Nephron progenitor cell (in vitro differentiated cells): ENCODE data around the gene TRPV2.
"Not testable (repeated sequence)": the region's sequence is repeated elsewhere in the genome, so short reads cannot be mapped to it uniquely, and the experiment has no call there.

Experiments used
- DNase-seq: peaks from one replicate; pipeline ENCODE4 v3.0.0; 2021
- H3K27ac Mint-ChIP-seq: 2 replicates; pipeline ENCODE4 v1.8.0; 2021; ENCODE audit warnings: mild to moderate bottlenecking, moderate library complexity, mixed read lengths
- H3K27me3 Mint-ChIP-seq: 2 replicates; pipeline ENCODE4 v1.8.0; 2021; ENCODE audit warnings: mild to moderate bottlenecking, low read depth, mixed read lengths; ENCODE audit not compliant: poor library complexity
- H3K36me3 Mint-ChIP-seq: 2 replicates; pipeline ENCODE4 v1.8.0; 2021; ENCODE audit warnings: low read depth, mixed read lengths
- H3K4me1 Mint-ChIP-seq: 2 replicates; pipeline ENCODE4 v1.8.0; 2021; ENCODE audit warnings: mixed read lengths
- H3K4me3 Mint-ChIP-seq: 2 replicates; pipeline ENCODE4 v1.8.0; 2021; ENCODE audit warnings: mild to moderate bottlenecking, moderate library complexity, mixed read lengths
- H3K9me3 Mint-ChIP-seq: 2 replicates; pipeline ENCODE4 v1.8.0; 2021; ENCODE audit warnings: mild to moderate bottlenecking, moderate library complexity, mixed read lengths
- TF ChIP-seq, protein P1 (sequence below): fragments of 200-600 bp; sonication (generic); IDR thresholded peaks from 2 replicates; pipeline ENCODE4 v1.5.0; 2021; ENCODE audit warnings: antibody characterized with exemption

Gene TRPV2

DNA sequence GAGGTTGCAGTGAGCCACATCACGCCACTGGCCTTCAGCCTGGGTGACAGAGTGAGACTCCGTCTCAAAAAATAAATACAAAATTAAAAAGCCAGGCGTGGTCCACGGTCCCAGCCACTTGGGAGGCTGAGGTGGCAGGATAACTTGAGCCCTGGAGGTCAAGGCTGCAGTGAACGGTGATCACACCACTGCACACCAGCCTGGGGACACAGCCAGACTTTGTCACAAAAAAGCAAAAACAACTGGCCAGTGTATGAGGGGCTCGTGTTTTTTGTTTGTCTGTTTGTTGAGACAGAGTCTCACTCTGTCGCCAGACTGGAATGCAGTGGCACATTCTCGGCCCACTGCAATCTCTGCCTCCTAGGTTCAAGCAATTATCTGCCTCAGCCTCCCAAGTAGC lies 35.7 kb upstream of the TRPV2 start:
- no peak overlapping the region for H3K4me3 Mint-ChIP-seq
- TF ChIP-seq, protein P1, sequence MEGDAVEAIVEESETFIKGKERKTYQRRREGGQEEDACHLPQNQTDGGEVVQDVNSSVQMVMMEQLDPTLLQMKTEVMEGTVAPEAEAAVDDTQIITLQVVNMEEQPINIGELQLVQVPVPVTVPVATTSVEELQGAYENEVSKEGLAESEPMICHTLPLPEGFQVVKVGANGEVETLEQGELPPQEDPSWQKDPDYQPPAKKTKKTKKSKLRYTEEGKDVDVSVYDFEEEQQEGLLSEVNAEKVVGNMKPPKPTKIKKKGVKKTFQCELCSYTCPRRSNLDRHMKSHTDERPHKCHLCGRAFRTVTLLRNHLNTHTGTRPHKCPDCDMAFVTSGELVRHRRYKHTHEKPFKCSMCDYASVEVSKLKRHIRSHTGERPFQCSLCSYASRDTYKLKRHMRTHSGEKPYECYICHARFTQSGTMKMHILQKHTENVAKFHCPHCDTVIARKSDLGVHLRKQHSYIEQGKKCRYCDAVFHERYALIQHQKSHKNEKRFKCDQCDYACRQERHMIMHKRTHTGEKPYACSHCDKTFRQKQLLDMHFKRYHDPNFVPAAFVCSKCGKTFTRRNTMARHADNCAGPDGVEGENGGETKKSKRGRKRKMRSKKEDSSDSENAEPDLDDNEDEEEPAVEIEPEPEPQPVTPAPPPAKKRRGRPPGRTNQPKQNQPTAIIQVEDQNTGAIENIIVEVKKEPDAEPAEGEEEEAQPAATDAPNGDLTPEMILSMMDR, result no peak
- H3K27ac Mint-ChIP-seq, result no peak overlapping the region
- H3K27me3 Mint-ChIP-seq, result peaks cover 3% of the 10 kb centered on the region
- peaks cover 42% of the 10 kb centered on the region for H3K4me1 Mint-ChIP-seq
- H3K36me3 Mint-ChIP-seq, result peaks cover 37% of the 10 kb centered on the region
- DNase-seq, result no peak
- H3K9me3 Mint-ChIP-seq, result peaks cover 11% of the 10 kb centered on the region

- Mint-ChIP-seq H3K27me3 (peaks cover 3% of the 10 kb centered on the region), H3K4me3 (peak within 1 kb of the TSS; percentile 97), H3K36me3 (peaks cover 37% of the 10 kb centered on the region), H3K9me3 (peaks cover 11% of the 10 kb centered on the region), H3K27ac (peak within 1 kb of the TSS; percentile 100), H3K4me1 (peaks cover 43% of the 10 kb centered on the region)
- peak; percentile 93 for DNase-seq
- TF ChIP-seq, protein P1, result no peak
Measured at GRCh38 chr17:16380640-16381495, 34.5 kb upstream of the TRPV2 start, which contains the start of gene UBB. Gene UBB, plus strand, starts transcription at chr17:16381091. Its CDS starts 817 bp downstream, at chr17:16381908.

DNA sequence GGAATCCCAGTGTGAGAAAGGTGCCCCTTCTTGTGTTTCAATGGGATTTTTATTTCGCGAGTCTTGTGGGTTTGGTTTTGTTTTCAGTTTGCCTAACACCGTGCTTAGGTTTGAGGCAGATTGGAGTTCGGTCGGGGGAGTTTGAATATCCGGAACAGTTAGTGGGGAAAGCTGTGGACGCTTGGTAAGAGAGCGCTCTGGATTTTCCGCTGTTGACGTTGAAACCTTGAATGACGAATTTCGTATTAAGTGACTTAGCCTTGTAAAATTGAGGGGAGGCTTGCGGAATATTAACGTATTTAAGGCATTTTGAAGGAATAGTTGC lies 33.9 kb upstream of the TRPV2 start:
- Mint-ChIP-seq H3K36me3 (peaks cover 37% of the 10 kb centered on the region), H3K27ac (peak overlapping the region; percentile 100), H3K27me3 (peaks cover 3% of the 10 kb centered on the region), H3K4me1 (peaks cover 43% of the 10 kb centered on the region), H3K4me3 (peak overlapping the region; percentile 97), H3K9me3 (peaks cover 11% of the 10 kb centered on the region)
- TF ChIP-seq, protein P1, result no peak
- no peak for DNase-seq

GRCh38 chr17:16383216-16383615 lies 32.2 kb upstream of the TRPV2 start:
- Mint-ChIP-seq H3K27me3 (peaks cover 3% of the 10 kb centered on the region), H3K4me1 (peaks cover 54% of the 10 kb centered on the region), H3K4me3 (peak overlapping the region; percentile 97), H3K27ac (peak overlapping the region; percentile 32), H3K36me3 (peaks cover 37% of the 10 kb centered on the region), H3K9me3 (peaks cover 11% of the 10 kb centered on the region)
- no peak for DNase-seq
- TF ChIP-seq, protein P1, result no peak

DNA sequence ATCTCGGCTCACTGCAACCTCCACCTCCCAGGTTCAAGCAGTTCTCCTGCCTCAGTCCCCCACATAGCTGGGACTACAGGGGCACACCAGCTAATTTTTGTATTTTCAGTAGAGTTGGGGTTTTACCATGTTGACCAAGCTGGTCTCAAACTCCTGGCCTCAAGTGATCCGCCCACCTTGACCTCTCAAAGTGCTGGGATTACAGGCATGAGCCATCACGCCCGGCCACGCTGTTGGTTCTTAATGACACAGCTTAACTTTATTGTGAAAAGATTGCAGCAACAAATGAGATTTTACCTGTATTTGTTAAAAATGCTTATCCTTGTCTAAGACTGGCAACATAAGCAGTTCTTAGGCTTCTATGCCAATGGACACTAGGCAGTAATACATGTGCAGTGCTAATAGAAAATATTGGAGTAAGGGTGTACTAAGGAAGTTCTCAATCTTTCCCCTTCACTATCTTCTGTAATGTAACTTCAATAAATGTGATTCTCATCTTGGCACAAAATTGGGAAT lies 31.5 kb upstream of the TRPV2 start:
- TF ChIP-seq, protein P1, result no peak
- peaks cover 11% of the 10 kb centered on the region for H3K9me3 Mint-ChIP-seq
- peak overlapping the region; percentile 32 for H3K27ac Mint-ChIP-seq
- peaks cover 37% of the 10 kb centered on the region for H3K36me3 Mint-ChIP-seq
- peak overlapping the region; percentile 97 for H3K4me3 Mint-ChIP-seq
- peaks cover 3% of the 10 kb centered on the region for H3K27me3 Mint-ChIP-seq
- H3K4me1 Mint-ChIP-seq, result peaks cover 54% of the 10 kb centered on the region
- no peak for DNase-seq

GRCh38 chr17:16384557-16384956 lies 30.8 kb upstream of the TRPV2 start:
- no peak for DNase-seq
- peaks cover 41% of the 10 kb centered on the region for H3K36me3 Mint-ChIP-seq
- TF ChIP-seq, protein P1, result no peak

GRCh38 chr17:16386126-16386507 lies 29.3 kb upstream of the TRPV2 start:
- Mint-ChIP-seq H3K36me3 (peaks cover 45% of the 10 kb centered on the region), H3K4me1 (peaks cover 47% of the 10 kb centered on the region), H3K4me3 (peak overlapping the region; percentile 86), H3K27ac (peak overlapping the region; percentile 95)
- not testable (repeated sequence) for H3K27me3 Mint-ChIP-seq, DNase-seq, H3K9me3 Mint-ChIP-seq

More at GRCh38 chr17:16384557-16384956, 30.8 kb upstream of the TRPV2 start:
- Mint-ChIP-seq H3K4me3 (peak overlapping the region; percentile 52), H3K27ac (peak overlapping the region; percentile 46), H3K9me3 (peaks cover 7% of the 10 kb centered on the region), H3K4me1 (peaks cover 54% of the 10 kb centered on the region), H3K27me3 (peaks cover 2% of the 10 kb centered on the region)
